HepG2 (cell line): Measurements from ENCODE around the gene MRPL42. TPM values are rescaled to one million over a fixed set of nuclear protein-coding genes. Genes with fewer than 3 reads are reported as not detected.

Experiments
- ATF7 ChIP-seq, 2 experiments: fragments of 450-650 bp in 1 of 2; sonication (generic) in 1 of 2; formaldehyde crosslinking in 1 of 2; IDR thresholded peaks; 2 replicates each; pipeline versions ENCODE4 v1.4.0 to v1.6.1; 2016 to 2020; ENCODE audit warnings: antibody characterized with exemption in 1 of 2, mild to moderate bottlenecking in 1 of 2, missing genetic modification reagents in 1 of 2
- ESRRA ChIP-seq: sonication (generic); formaldehyde crosslinking; IDR thresholded peaks from 2 replicates; pipeline ENCODE4 v1.5.1; 2020; ENCODE audit warnings: mild to moderate bottlenecking, low read depth, missing genetic modification reagents
- FOXJ3 ChIP-seq: sonication (generic); formaldehyde crosslinking; IDR thresholded peaks from 2 replicates; pipeline ENCODE4 v1.4.0; 2020; ENCODE audit warnings: missing genetic modification reagents, mild to moderate bottlenecking, borderline replicate concordance
- MAFF ChIP-seq: IDR thresholded peaks from 2 replicates; pipeline ENCODE4 v1.6.1; 2011; ENCODE audit warnings: low read depth, low read length, improper control_type of control experiment
- MLX ChIP-seq: IDR thresholded peaks from 2 replicates; pipeline ENCODE4 v1.6.1; 2016
- PRDM10 ChIP-seq: sonication (generic); formaldehyde crosslinking; IDR thresholded peaks from 2 replicates; pipeline ENCODE4 v1.4.0; 2020; ENCODE audit warnings: low read depth, missing genetic modification reagents
- TOE1 ChIP-seq: sonication (generic); formaldehyde crosslinking; IDR thresholded peaks from 2 replicates; pipeline ENCODE4 v1.4.0; 2020; ENCODE audit warnings: mild to moderate bottlenecking, missing genetic modification reagents
- XRCC5 ChIP-seq: fragments of 200-400 bp; formaldehyde crosslinking; optimal IDR thresholded peaks from 2 replicates; pipeline ENCODE3; 2017; ENCODE audit warnings: mild to moderate bottlenecking, low read length
- ZBTB20 ChIP-seq: sonication (generic); formaldehyde crosslinking; IDR thresholded peaks from 2 replicates; pipeline ENCODE4 v1.8.1; 2023; ENCODE audit warnings: missing genetic modification reagents, low read depth, mild to moderate bottlenecking, borderline replicate concordance
- ZFAT ChIP-seq: sonication (generic); formaldehyde crosslinking; conservative IDR thresholded peaks from 2 replicates; pipeline ENCODE4 v1.8.1; 2023; ENCODE audit warnings: missing genetic modification reagents, inconsistent platforms
- ZNF329 ChIP-seq: sonication (generic); formaldehyde crosslinking; IDR thresholded peaks from 2 replicates; pipeline ENCODE4 v1.9.0; 2021; ENCODE audit warnings: low read depth, mild to moderate bottlenecking, missing genetic modification reagents
- polyA plus RNA-seq, 8 experiments: library from polyadenylated mRNA; depleted of rRNA in 3 of 8; stranded (reverse) in 7 of 8; unstranded in 1 of 8; fragments of >200 nt; fragmentation: Illumina TruSeq in 4 of 8; extraction: Trizol in 4 of 8; gene quantifications; 2 replicates each; pipeline versions ENCODE4 v1.2.1 to v1.2.3, GENCODE V29; 2011 to 2016; ENCODE audit warnings: low read depth in 4 of 8, missing spikeins in 1 of 8, mixed read lengths in 1 of 8; ENCODE audit not compliant: insufficient read depth in 1 of 8
- total RNA-seq, 5 experiments: library from RNA; depleted of rRNA; stranded (reverse); fragments of >200 nt; fragmentation: Illumina TruSeq; extraction: Trizol; gene quantifications; 2 replicates each; pipeline ENCODE4 v1.2.3, GENCODE V29; 2016; ENCODE audit warnings: low read depth in 1 of 5
- TF ChIP-seq, protein P1 (sequence below): sonication (generic); formaldehyde crosslinking; conservative IDR thresholded peaks from 2 replicates; pipeline ENCODE4 v1.4.0; 2020; ENCODE audit warnings: missing genetic modification reagents
- TF ChIP-seq, protein P2 (sequence below): IDR thresholded peaks from 2 replicates; pipeline ENCODE4 v1.6.1; 2012; ENCODE audit warnings: low read depth, low read length, improper control_type of control experiment

The MRPL42 gene
- total and polyA plus RNA-seq, 2 of the 13 experiments (the other 11 are each of a cell fraction or from before 2014, with no cell fraction given) = 93.3 to 148 TPM

- TF ChIP-seq, protein P1, sequence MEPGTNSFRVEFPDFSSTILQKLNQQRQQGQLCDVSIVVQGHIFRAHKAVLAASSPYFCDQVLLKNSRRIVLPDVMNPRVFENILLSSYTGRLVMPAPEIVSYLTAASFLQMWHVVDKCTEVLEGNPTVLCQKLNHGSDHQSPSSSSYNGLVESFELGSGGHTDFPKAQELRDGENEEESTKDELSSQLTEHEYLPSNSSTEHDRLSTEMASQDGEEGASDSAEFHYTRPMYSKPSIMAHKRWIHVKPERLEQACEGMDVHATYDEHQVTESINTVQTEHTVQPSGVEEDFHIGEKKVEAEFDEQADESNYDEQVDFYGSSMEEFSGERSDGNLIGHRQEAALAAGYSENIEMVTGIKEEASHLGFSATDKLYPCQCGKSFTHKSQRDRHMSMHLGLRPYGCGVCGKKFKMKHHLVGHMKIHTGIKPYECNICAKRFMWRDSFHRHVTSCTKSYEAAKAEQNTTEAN = peak; percentile 59; the same call in 1 of the 2 replicates
- TF ChIP-seq TOE1 = peak; percentile 64; the same call in 1 of the 2 replicates
- peak; percentile 24; the same call in 1 of the 2 replicates for TF ChIP-seq PRDM10 (CRISPR knock-in tag)
- TF ChIP-seq ZNF329 (CRISPR knock-in tag) = no peak
- TF ChIP-seq ZBTB20 (CRISPR knock-in tag) = peak; percentile 93
- peak; percentile 55 for TF ChIP-seq ATF7 (IDR thresholded peaks at IDR 0.05)
- TF ChIP-seq ATF7 (CRISPR knock-in tag; IDR thresholded peaks at IDR 0.05) = no peak; the same call in 1 of the 2 replicates
- TF ChIP-seq MAFF = peak; percentile 63
- TF ChIP-seq, protein P2, sequence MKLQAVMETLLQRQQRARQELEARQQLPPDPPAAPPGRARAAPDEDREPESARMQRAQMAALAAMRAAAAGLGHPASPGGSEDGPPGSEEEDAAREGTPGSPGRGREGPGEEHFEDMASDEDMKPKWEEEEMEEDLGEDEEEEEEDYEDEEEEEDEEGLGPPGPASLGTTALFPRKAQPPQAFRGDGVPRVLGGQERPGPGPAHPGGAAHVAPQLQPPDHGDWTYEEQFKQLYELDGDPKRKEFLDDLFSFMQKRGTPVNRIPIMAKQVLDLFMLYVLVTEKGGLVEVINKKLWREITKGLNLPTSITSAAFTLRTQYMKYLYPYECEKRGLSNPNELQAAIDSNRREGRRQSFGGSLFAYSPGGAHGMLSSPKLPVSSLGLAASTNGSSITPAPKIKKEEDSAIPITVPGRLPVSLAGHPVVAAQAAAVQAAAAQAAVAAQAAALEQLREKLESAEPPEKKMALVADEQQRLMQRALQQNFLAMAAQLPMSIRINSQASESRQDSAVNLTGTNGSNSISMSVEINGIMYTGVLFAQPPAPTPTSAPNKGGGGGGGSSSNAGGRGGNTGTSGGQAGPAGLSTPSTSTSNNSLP = peak; percentile 45; the same call in 1 of the 2 replicates
- peak; percentile 90; the same call in 1 of the 2 replicates for TF ChIP-seq FOXJ3 (CRISPR knock-in tag)
- peak; percentile 76 for TF ChIP-seq MLX (CRISPR knock-in tag)
- TF ChIP-seq XRCC5 = peak; percentile 79
- no peak for TF ChIP-seq ZFAT (CRISPR knock-in tag)
- peak; percentile 96 for TF ChIP-seq ESRRA (CRISPR knock-in tag)
These were observed 96.7 kb downstream of the MRPL42 start (continued) for GRCh38 chr12:93563807-93564538.
